ENCODE measurements around the gene ARHGAP4.

The ARHGAP4 gene

GRCh38 chrX:153874085-153874365 is 52.0 kb downstream of the ARHGAP4 start:
- DNase-seq (ENCODE audit: extremely low read depth, low read depth) = no peak
- no peak for TF ChIP-seq CTCF (IDR thresholded peaks at IDR 0.05; ENCODE audit: low read depth, low read length)

GRCh38 chrX:153873282-153874084 is 52.6 kb downstream of the ARHGAP4 start:
- TF ChIP-seq CTCF (IDR thresholded peaks at IDR 0.05; ENCODE audit: low read depth, low read length) = no peak
- DNase-seq (ENCODE audit: extremely low read depth, low read depth) = no peak

GRCh38 chrX:153871946-153872878 is 53.9 kb downstream of the ARHGAP4 start:
- no peak for TF ChIP-seq CTCF (IDR thresholded peaks at IDR 0.05; ENCODE audit: low read depth, low read length)
- DNase-seq (ENCODE audit: extremely low read depth, low read depth) = no peak

- DNase-seq (ENCODE audit: extremely low read depth, low read depth) = no peak
- no peak for TF ChIP-seq CTCF (IDR thresholded peaks at IDR 0.05; ENCODE audit: low read depth, low read length)
Observed at GRCh38 chrX:153871451-153871850, 54.6 kb downstream of the ARHGAP4 start.

- no peak for TF ChIP-seq CTCF (IDR thresholded peaks at IDR 0.05; ENCODE audit: low read depth, low read length)
- no peak for DNase-seq (ENCODE audit: extremely low read depth, low read depth)
Observed at GRCh38 chrX:153870791-153871360, 55.2 kb downstream of the ARHGAP4 start.

- no peak for DNase-seq (ENCODE audit: extremely low read depth, low read depth)
- TF ChIP-seq CTCF (IDR thresholded peaks at IDR 0.05; ENCODE audit: low read depth, low read length) = no peak
Observed at GRCh38 chrX:153870288-153870690, 55.8 kb downstream of the ARHGAP4 start.

Measured in AG09319 (cell line).